ENCODE results near the gene RANBP10. TPM values are rescaled to one million over a fixed set of nuclear protein-coding genes. Genes with fewer than 3 reads are reported as not detected.

Gene RANBP10
- total and polyA plus RNA-seq, 2 of the 13 experiments (the other 11 are each of a cell fraction or from before 2014, with no cell fraction given) = 9.2 to 22.7 TPM

- no peak for TF ChIP-seq GLMP (CRISPR knock-in tag; IDR thresholded peaks at IDR 0.05; ENCODE audit: borderline replicate concordance)
- TF ChIP-seq NRL (CRISPR knock-in tag; IDR thresholded peaks at IDR 0.05; ENCODE audit: borderline replicate concordance) = peak; percentile 57; the same call in 1 of the 2 replicates
- TF ChIP-seq, protein P1, sequence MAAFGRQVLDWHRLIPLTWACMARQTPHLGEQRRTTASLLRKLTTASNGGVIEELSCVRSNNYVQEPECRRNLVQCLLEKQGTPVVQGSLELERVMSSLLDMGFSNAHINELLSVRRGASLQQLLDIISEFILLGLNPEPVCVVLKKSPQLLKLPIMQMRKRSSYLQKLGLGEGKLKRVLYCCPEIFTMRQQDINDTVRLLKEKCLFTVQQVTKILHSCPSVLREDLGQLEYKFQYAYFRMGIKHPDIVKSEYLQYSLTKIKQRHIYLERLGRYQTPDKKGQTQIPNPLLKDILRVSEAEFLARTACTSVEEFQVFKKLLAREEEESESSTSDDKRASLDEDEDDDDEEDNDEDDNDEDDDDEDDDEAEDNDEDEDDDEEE (CRISPR knock-in tag; IDR thresholded peaks at IDR 0.05) = peak; percentile 90
- TF ChIP-seq SIX1 (CRISPR knock-in tag; IDR thresholded peaks at IDR 0.05; ENCODE audit: borderline replicate concordance) = peak; percentile 80; the same call in 1 of the 2 replicates
- peak; percentile 98 for TF ChIP-seq ZNF777 (CRISPR knock-in tag; IDR thresholded peaks at IDR 0.05)
- peak; percentile 95 for TF ChIP-seq ZNF501 (CRISPR knock-in tag; IDR thresholded peaks at IDR 0.05)
- TF ChIP-seq ZNF710 (CRISPR knock-in tag; IDR thresholded peaks at IDR 0.05; ENCODE audit: borderline replicate concordance) = no peak
- no peak for TF ChIP-seq ZNF136 (CRISPR knock-in tag; IDR thresholded peaks at IDR 0.05; ENCODE audit: low read depth)
- TF ChIP-seq, protein P2, sequence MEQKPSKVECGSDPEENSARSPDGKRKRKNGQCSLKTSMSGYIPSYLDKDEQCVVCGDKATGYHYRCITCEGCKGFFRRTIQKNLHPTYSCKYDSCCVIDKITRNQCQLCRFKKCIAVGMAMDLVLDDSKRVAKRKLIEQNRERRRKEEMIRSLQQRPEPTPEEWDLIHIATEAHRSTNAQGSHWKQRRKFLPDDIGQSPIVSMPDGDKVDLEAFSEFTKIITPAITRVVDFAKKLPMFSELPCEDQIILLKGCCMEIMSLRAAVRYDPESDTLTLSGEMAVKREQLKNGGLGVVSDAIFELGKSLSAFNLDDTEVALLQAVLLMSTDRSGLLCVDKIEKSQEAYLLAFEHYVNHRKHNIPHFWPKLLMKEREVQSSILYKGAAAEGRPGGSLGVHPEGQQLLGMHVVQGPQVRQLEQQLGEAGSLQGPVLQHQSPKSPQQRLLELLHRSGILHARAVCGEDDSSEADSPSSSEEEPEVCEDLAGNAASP (CRISPR knock-in tag; IDR thresholded peaks at IDR 0.05; ENCODE audit: borderline replicate concordance) = peak; percentile 37; the same call in 1 of the 2 replicates
- TF ChIP-seq RBFOX2 (IDR thresholded peaks at IDR 0.05; ENCODE audit: low read depth, low read length) = peak; percentile 87
- TF ChIP-seq ZNF44 (CRISPR knock-in tag; IDR thresholded peaks at IDR 0.05) = peak; percentile 84; the same call in 1 of the 2 replicates
- TF ChIP-seq FOXP1 (IDR thresholded peaks at IDR 0.05) = no peak
- no peak for TF ChIP-seq FOXP1 (CRISPR knock-in tag; IDR thresholded peaks at IDR 0.05)
- TF ChIP-seq ZFP91 (CRISPR knock-in tag; IDR thresholded peaks at IDR 0.05; ENCODE audit: borderline replicate concordance) = peak; percentile 59; the same call in 1 of the 2 replicates
- TF ChIP-seq SOX6 (IDR thresholded peaks at IDR 0.05) = no peak
- TF ChIP-seq SOX6 (CRISPR knock-in tag; IDR thresholded peaks at IDR 0.05) = no peak; the same call in 1 of the 2 replicates
- peak; percentile 83; the same call in 1 of the 2 replicates for TF ChIP-seq REPIN1 (CRISPR knock-in tag; IDR thresholded peaks at IDR 0.05; ENCODE audit: borderline replicate concordance, low read depth)
- peak; percentile 66 for TF ChIP-seq PPARG (CRISPR knock-in tag; conservative IDR thresholded peaks at IDR 0.05)
- TF ChIP-seq ZC3H4 (CRISPR knock-in tag; IDR thresholded peaks at IDR 0.05; ENCODE audit: borderline replicate concordance) = no peak
- peak; percentile 46; the same call in 1 of the 2 replicates for TF ChIP-seq HNF4G (IDR thresholded peaks at IDR 0.05; ENCODE audit: borderline replicate concordance, low read depth, low read length)
- no peak; the same call in 1 of the 2 replicates for TF ChIP-seq HNF4G (CRISPR knock-in tag; IDR thresholded peaks at IDR 0.05; ENCODE audit: borderline replicate concordance, low read depth)
- TF ChIP-seq ZNF296 (CRISPR knock-in tag; conservative IDR thresholded peaks at IDR 0.05) = no peak
- no peak for TF ChIP-seq ESRRA (CRISPR knock-in tag; IDR thresholded peaks at IDR 0.05; ENCODE audit: low read depth)
These were observed 35.6 kb upstream of the RANBP10 start, which contains the start of gene THAP11 (continued) for GRCh38 chr16:67841816-67842508.

All from HepG2 (cell line).